HG03571 (cell line): ENCODE data around the gene C20orf173.
A peak's percentile ranks its signal among the peaks of the same experiment; 100 is the strongest.
"Not testable (repeated sequence)": the region's sequence is repeated elsewhere in the genome, so short reads cannot be mapped to it uniquely, and the experiment has no call there.

Experiments
- ATAC-seq: cut with Tn5 transposase; IDR thresholded peaks from one replicate; pipeline ENCODE4 v1.9.1; 2021; ENCODE audit not compliant: unreplicated experiment

Gene C20orf173

DNA sequence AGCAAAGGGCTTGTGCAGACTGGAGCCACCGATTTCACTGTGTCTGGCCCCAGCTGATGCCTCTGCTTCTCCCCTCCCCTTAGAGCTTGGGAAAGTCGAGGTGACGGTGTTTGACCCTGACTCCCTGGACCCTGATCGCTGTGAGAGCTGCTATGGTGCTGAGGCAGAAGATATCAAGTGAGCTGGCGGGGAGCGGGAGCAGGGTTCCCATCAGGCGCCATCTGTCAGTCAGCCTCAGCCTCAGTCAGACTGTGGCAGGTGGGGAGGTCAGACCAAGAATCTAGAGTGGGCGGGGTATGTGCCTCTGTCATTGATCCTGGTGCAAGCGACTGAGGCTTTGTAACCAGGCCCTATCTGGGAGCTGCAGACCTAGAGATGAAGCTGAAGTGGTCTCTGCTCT is 17.9 kb upstream of the C20orf173 start:
- ATAC-seq, result no peak

- ATAC-seq, result no peak
These were observed 16.7 kb upstream of the C20orf173 start for GRCh38 chr20:35546127-35546526.

- not testable (repeated sequence) for ATAC-seq
These were observed 15.5 kb upstream of the C20orf173 start for GRCh38 chr20:35544941-35545340.

GRCh38 chr20:35544436-35544835 is 15.0 kb upstream of the C20orf173 start:
- ATAC-seq, result no peak

DNA sequence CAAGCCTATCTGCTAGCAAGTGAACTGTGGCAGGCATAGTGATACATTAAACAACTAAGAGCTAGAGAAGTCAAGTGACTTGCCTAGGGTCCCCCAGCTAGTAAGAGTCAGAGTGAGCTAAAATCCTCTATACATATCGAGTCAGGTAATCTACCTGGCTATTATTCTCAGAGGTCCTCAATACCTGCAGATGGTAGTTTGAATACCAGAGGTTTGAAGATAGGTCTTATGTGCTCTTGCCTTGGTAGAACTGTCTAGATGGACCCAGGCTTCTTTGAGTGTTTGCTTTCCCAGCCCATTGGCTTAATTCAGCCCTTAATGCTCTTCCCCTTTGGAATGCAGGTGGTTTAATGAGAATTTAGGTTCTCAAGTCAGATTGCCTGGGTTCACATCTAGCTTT is 13.5 kb upstream of the C20orf173 start:
- no peak for ATAC-seq

DNA sequence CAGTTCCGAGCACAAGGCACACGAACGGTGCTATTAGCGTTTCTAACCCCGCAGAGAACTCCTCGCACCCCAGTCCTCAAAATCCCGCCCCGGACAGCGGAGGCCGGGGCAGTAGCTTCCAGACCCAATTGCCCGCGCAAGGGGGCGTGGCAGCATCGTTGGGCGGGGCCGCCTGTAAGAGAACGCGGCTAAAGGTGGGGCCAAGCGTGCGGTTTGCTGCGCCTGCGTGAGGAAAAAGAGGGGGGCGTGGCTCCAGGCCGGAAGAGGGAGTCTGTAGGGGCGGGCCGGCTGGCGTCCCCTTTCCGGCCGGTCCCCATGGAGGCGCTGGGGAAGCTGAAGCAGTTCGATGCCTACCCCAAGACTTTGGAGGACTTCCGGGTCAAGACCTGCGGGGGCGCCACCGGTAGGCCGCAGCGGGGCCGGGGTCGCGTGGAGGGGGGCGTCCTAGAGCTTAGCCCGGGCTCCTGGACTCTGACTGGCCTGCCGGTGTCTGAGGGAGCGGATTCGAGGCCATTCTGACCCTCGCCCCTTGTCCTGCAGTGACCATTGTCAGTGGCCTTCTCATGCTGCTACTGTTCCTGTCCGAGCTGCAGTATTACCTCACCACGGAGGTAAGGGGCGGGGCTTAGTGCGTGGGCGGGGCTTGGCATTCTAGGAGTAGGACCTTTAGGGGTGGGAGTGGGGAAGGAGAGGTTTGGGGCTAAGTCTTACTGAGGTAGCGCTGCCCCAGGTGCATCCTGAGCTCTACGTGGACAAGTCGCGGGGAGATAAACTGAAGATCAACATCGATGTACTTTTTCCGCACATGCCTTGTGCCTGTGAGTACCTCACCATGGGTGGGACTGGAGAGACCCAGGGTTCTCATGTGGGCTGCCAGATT is 12.6 kb upstream of the C20orf173 start, which contains the start of gene ERGIC3:
Gene ERGIC3 (plus strand): TSS at position 296 of the 880 bp plus-strand sequence. CDS start 20 bp downstream, at position 316.
- peak; percentile 84 for ATAC-seq

DNA sequence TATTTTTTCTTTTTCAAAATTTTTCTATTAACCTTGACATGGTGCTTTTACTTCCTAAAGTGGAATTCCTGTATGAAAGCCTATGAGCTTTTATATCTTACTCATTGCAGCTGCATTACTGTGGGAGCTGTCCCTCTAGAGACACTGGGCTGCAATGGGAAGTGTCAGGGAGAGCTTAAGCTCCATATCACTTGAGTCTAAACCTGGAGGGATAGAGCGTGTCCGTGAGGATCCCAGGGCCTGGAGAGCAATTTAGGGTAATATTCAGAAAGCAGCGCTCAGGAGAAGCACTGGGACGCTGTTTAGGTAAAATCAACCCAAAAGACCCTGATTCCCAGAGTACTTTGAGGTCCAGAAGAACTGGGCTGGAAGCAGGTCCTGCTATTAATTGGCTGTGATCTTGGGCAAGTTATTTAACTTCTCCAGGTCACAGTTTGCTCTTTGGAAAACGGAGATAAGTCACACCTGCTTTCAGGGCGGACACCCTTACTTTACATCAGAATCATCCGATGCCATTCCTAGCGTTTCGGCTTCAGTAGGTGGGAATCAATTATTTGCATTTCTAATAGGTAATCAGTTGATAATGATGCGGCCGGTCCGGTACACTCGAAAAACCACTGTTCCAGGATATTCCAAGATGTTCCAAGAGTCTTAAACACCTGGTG is 11.8 kb upstream of the C20orf173 start:
- no peak for ATAC-seq

DNA sequence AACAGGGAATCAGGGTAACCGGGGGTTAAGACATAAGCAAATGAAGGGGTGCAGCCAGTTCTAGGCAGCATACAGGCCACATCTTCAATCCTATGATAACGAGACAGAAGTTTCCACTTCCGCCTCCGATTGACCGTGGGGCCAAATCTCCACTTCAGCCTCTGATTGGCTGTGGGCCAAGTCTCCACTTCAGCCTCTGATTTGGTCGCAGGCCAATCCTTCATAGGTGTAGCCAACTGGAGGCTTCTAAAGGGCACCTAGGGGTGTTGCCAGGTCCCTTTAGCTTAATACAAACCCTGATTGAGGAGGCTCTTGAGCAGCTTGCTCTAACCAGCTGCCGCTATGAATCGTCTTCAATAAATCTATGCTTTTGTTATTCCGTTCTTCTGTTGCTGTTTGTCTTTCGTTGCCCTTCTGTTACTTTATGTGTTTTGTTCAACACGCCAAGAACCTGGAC is 10.3 kb upstream of the C20orf173 start:
- ATAC-seq, result no peak

GRCh38 chr20:35527122-35527769 is 2.2 kb downstream of the C20orf173 start:
- ATAC-seq, result no peak

DNA sequence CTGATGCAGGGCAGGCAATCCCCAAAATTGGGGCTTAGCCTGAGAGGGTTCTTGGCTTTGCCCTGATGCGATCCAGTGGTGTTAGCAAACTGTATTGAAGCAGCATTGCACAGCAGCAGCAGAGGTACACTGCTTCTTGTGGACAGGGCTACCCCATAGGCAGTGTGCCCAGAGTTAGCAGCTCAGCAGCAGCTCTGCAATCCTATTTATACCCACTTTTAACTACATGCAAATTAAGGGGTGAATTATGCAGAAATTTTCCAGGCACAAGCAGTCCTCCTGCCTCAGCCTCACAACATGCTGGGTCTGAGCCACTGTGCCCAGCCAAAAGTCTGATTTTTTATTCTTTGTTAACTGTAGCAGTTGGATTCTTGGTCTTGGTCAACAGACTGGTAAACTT is 3.8 kb downstream of the C20orf173 start:
- no peak for ATAC-seq

DNA sequence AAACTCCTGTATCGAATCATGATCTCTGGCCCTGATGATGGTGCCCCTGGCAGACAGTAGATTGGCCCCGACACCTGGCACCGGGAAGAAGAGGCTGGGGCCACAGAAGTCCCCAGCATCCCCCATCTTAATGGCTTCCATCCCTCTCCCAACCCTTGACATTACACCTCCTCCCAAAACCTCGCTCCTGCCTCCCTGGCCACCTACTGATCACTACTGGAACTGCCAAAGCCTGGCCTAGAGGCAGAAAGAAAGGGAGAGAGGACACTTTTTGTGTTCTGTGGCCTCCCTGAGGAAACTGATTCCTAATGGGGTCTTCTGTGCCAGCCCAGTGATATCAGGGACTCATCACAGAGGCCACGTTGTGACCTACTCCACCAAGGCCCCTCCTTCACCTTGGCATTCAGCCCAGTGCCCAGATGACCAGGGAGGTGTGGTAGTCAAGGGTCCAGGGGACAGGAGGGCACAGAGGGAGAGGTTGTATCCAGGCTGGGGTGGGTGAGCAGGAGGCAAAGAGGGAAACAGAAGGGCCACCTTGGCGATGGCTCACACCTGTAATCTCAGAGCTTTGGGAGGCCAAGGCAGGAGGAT is 6.1 kb downstream of the C20orf173 start:
- ATAC-seq, result no peak

DNA sequence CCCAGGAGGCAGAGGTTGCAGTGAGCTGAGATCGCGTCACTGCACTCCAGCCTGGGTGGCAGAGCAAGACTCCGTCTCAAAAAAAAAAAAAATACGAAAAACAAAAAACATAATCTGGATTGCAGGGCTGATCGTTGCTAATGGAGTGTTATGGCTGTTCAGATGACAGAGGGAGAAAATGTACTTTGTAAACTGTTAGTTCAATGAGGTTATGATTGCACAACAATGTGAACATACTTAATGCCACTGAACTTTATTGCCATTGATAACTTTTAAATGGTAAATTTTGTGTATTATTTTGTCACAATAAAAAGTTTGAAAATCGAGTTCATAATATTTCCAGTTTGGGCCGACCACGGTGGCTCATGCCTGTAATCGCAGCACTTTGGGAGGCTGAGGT is 10.5 kb downstream of the C20orf173 start:
- ATAC-seq, result no peak

DNA sequence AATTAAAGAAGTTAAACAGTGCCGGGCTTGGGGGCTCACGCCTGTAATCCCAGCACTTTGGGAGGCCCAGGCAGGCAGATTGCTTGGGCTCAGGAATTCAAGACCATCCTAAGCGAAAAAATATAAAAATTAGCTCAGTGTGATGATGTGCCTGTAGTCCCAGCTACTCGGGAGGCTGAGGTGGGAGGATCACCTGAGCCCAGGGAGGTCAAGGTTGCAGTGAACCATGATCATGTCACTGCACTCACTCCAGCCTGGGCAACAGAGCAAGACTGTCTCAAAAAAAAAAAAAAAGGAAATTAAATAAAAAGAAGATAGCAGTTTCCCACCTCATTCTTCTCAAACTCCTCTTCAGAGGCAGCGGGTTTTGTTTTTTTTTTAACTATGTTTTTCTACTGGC is 11.7 kb downstream of the C20orf173 start:
- not testable (repeated sequence) for ATAC-seq

DNA sequence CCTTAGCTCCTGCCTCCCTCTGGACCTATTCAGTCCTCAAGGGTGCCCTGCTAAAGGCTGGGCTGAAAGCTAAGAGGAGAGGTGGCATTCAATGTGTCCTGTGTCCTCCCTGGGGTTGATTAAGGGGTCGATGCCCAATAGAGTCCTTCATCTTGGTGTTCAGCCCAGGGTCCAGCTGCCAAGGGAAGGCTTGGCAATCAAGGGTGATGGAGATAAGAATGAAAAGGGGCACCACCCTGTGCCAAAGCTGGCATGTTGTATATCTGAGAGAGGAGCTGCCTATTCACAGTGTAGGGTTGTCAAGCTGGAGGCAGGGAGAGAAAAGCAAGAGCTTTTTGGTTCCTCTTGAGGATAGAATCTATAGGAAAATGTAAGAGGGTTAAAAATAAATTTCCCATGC is 12.3 kb downstream of the C20orf173 start:
- ATAC-seq, result no peak

DNA sequence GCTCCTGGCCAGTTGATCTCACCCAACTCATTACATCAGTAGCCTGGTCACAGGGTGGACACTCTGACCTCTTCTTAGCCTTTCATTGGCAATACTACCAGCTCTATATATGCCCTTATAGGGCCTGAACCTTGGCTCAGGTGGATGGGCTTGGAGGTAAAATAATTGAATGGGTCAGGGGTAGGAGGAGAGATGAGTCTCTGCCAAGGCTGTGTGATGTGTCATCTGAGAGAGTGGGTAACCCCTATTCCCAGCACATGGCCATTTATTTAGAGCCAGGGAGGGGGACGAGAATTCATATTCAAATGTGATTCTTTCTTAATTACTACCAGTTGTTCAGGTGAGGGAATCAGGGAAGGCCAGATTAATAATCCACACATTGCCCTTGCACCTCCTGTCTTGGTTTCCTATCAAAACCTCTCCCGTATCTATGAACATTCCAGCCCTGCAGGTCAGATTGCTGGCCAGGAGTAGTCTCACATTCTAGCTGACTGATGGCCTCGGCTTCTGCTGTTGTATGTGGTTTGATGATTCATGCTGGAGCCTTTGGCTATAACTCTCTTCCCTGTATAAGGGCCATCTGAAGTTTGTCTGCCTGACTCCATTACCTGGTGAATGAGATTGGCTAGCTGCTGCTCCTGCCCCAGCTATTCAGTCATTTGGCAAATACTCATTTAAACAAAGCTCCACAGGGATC is 13.4 kb downstream of the C20orf173 start:
- no peak for ATAC-seq

GRCh38 chr20:35515341-35515740 is 14.1 kb downstream of the C20orf173 start:
- no peak for ATAC-seq

DNA sequence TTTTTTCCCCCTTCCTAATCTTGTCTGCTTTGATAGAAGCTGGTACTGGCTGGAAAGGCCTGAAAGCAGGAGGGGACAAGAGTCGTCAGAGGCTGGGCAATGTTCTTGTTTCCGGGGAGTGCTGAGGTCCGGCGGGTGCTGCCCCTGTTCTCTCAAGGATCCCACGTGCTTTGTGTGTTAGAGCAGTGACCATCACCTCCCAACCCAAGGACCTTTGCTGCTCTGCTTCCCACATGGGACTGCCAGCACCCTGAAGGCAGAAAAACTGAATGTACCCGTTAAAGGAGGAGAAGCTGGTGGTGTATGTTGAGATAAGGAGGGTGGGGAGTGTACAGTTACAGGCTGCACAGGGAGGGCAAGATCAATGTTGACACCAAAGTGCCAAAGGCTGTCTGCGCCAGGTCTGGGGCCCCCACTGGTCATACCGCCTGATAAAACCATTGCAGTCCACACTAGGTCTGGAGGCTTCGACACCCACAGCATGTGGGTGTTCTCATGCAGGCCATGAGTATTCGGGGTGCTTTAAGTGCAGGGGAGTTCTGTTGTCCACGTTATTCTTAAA is 15.0 kb downstream of the C20orf173 start:
- no peak for ATAC-seq

DNA sequence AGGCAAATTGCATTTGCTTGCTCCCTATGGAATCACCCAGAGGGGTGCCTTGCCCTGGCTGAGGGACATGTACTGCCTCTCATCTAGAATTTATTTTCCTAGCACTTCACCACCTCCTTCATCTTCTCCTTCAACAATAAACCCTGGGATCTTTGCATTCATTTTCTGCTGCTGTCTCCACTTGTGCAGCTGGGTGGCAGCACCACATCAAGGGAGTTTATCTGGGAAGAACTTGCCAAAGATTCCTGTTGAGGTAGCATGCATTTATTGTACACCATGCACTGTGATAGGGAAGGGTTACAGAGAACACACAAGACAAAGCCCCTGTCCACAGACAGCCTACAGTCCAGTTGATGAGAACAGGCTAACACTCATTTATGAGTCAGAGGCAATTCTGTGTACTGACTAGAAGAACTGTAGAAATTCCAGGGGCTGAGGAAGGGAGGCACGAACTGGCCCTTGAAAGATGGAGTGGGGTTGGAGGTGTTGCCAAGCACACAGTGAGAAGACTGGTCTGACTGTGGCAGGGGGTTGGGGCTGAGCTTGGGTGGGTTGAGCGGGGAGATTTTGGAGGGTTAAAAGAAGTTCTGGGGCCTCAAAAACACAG is 17.5 kb downstream of the C20orf173 start:
- no peak for ATAC-seq

DNA sequence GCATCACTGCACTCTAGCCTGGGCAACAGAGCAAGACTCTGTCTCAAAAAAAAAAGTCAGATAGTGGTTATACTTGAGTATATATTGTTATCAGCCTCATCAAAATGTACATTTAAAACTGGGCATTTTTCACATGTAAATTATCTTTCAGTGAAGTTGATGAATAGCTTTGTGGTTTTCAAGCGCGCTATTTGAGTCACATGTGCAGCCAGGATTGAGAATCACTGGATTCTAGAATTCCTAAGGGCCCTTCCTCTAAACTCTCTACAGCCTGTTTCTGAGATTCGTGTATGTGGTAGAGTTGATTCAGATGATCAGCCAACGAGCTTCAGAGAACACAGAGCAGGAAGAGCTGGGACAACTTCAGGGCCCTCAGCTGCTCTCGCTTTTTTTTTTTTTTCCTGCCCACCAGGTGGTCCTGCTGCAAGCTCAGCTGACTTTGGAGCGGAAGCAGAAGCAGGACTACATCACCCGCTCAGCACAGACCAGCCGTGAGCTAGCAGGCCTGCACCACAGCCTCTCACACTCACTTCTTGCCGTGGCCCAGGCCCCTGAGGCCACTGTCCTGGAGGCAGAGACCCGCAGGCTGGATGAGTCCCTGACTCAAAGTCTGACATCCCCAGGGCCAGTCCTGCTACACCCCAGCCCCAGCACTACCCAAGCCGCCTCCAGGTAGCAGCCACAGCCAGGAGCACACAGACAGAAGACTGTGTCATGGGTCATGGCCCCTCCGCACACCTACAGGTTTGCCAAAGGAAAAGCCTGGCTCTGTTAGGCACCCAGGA is 18.3 kb downstream of the C20orf173 start:
- ATAC-seq, result no peak
